SK-N-SH treated with all-trans-retinoic acid at 6 μM for 48 hours (cell line): ENCODE results near the gene RAB8A.

ENCODE experiments used
- ATAC-seq: fragments of 200-7000 bp; cut with Tn5 transposase; 3 replicates; pipeline ENCODE4 v1.9.1; 2020; ENCODE audit warnings: mild to moderate bottlenecking, moderate library complexity
- ARNTL ChIP-seq: fragments of 450-650 bp; formaldehyde crosslinking; IDR thresholded peaks from 2 replicates; pipeline ENCODE4 v1.5.0; 2020; ENCODE audit warnings: low read depth, mild to moderate bottlenecking, moderate library complexity, borderline replicate concordance
- BACH2 ChIP-seq: fragments of 250-450 bp; sonication (Bioruptor Pico); IDR thresholded peaks from 2 replicates; pipeline ENCODE4 v1.9.0; 2021; ENCODE audit warnings: mild to moderate bottlenecking, borderline replicate concordance
- CREB5 ChIP-seq: fragments of 250-450 bp; sonication (Bioruptor Pico); IDR thresholded peaks from 2 replicates; pipeline ENCODE4 v1.5.1; 2020; ENCODE audit warnings: low read depth, mild to moderate bottlenecking, moderate library complexity
- CSDC2 ChIP-seq: fragments of 250-450 bp; sonication (Bioruptor Pico); IDR thresholded peaks from 2 replicates; pipeline ENCODE4 v1.5.0; 2020; ENCODE audit warnings: mild to moderate bottlenecking, moderate library complexity
- ESRRG ChIP-seq: fragments of 250-450 bp; sonication (Bioruptor Pico); IDR thresholded peaks from 2 replicates; pipeline ENCODE4 v1.6.1; 2021; ENCODE audit warnings: mild to moderate bottlenecking
- GLIS3 ChIP-seq: fragments of 250-450 bp; sonication (Bioruptor Pico); IDR thresholded peaks from 2 replicates; pipeline ENCODE4 v1.5.0; 2020; ENCODE audit warnings: mild to moderate bottlenecking, moderate library complexity
- ISL1 ChIP-seq: fragments of 250-450 bp; sonication (Bioruptor Pico); IDR thresholded peaks from 2 replicates; pipeline ENCODE4 v2.1.2; 2022; ENCODE audit warnings: mild to moderate bottlenecking, moderate library complexity
- OSR1 ChIP-seq: fragments of 250-450 bp; sonication (Bioruptor Pico); IDR thresholded peaks from 2 replicates; pipeline ENCODE4 v1.8.0; 2022; ENCODE audit warnings: moderate library complexity, mild to moderate bottlenecking, inconsistent platforms
- PATZ1 ChIP-seq: fragments of 250-450 bp; sonication (Bioruptor Pico); IDR thresholded peaks from 2 replicates; pipeline ENCODE4 v1.8.0; 2020; ENCODE audit warnings: mild to moderate bottlenecking, moderate library complexity, borderline replicate concordance
- POU6F1 ChIP-seq: fragments of 250-450 bp; sonication (Bioruptor Pico); IDR thresholded peaks from 2 replicates; pipeline ENCODE4 v1.8.0; 2021; ENCODE audit warnings: low read depth, mild to moderate bottlenecking, moderate library complexity, borderline replicate concordance
- PPARA ChIP-seq: fragments of 250-450 bp; sonication (Bioruptor Pico); IDR thresholded peaks from 2 replicates; pipeline ENCODE4 v1.5.0; 2020; ENCODE audit warnings: mild to moderate bottlenecking, borderline replicate concordance
- RARB ChIP-seq: fragments of 250-450 bp; sonication (Bioruptor Pico); IDR thresholded peaks from 2 replicates; pipeline ENCODE4 v1.8.0; 2021; ENCODE audit warnings: mild to moderate bottlenecking, moderate library complexity
- SNAI2 ChIP-seq: fragments of 250-450 bp; sonication (Bioruptor Pico); IDR thresholded peaks from 2 replicates; pipeline ENCODE4 v1.5.0; 2020; ENCODE audit warnings: mild to moderate bottlenecking, moderate library complexity
- TCF4 ChIP-seq: fragments of 250-450 bp; sonication (Bioruptor Pico); IDR thresholded peaks from 2 replicates; pipeline ENCODE4 v1.8.0; 2021; ENCODE audit warnings: mild to moderate bottlenecking, moderate library complexity, borderline replicate concordance
- TOX ChIP-seq: fragments of 250-450 bp; sonication (Bioruptor Pico); IDR thresholded peaks from 2 replicates; pipeline ENCODE4 v1.8.0; 2021; ENCODE audit warnings: mild to moderate bottlenecking, moderate library complexity, borderline replicate concordance
- ZC3H10 ChIP-seq: fragments of 250-450 bp; sonication (Bioruptor Pico); IDR thresholded peaks from 2 replicates; pipeline ENCODE4 v1.5.1; 2021; ENCODE audit warnings: mild to moderate bottlenecking, moderate library complexity
- ZFP3 ChIP-seq: fragments of 250-450 bp; sonication (Bioruptor Pico); IDR thresholded peaks from 2 replicates; pipeline ENCODE4 v1.5.0; 2020; ENCODE audit warnings: mild to moderate bottlenecking, moderate library complexity
- ZFP30 ChIP-seq: fragments of 450-650 bp; formaldehyde crosslinking; IDR thresholded peaks from 2 replicates; pipeline ENCODE4 v1.5.0; 2022; ENCODE audit warnings: mild to moderate bottlenecking, moderate library complexity
- ZNF565 ChIP-seq: fragments of 450-650 bp; formaldehyde crosslinking; conservative IDR thresholded peaks from 2 replicates; pipeline ENCODE4 v1.5.0; 2020; ENCODE audit warnings: low read depth, mild to moderate bottlenecking, moderate library complexity
- ZNF70 ChIP-seq: fragments of 450-650 bp; formaldehyde crosslinking; IDR thresholded peaks from 2 replicates; pipeline ENCODE4 v1.5.0; 2020; ENCODE audit warnings: mild to moderate bottlenecking, moderate library complexity
- ZNF8 ChIP-seq: fragments of 450-650 bp; formaldehyde crosslinking; IDR thresholded peaks from 2 replicates; pipeline ENCODE4 v1.5.0; 2020; ENCODE audit warnings: mild to moderate bottlenecking, moderate library complexity
- TF ChIP-seq, protein P1 (sequence below): fragments of 250-450 bp; sonication (Bioruptor Pico); IDR thresholded peaks from 2 replicates; pipeline ENCODE4 v1.5.1; 2021; ENCODE audit warnings: mild to moderate bottlenecking, moderate library complexity

The RAB8A gene

GRCh38 chr19:16127776-16128371 is 16.2 kb downstream of the RAB8A start:
- ATAC-seq, result no peak
- TF ChIP-seq ZFP30 (CRISPR knock-in tag) (no peak), TOX (CRISPR knock-in tag) (no peak), ZC3H10 (CRISPR knock-in tag) (no peak), BACH2 (no peak), RARB (CRISPR knock-in tag) (no peak), ARNTL (CRISPR knock-in tag) (no peak), ZNF8 (CRISPR knock-in tag) (no peak)

DNA sequence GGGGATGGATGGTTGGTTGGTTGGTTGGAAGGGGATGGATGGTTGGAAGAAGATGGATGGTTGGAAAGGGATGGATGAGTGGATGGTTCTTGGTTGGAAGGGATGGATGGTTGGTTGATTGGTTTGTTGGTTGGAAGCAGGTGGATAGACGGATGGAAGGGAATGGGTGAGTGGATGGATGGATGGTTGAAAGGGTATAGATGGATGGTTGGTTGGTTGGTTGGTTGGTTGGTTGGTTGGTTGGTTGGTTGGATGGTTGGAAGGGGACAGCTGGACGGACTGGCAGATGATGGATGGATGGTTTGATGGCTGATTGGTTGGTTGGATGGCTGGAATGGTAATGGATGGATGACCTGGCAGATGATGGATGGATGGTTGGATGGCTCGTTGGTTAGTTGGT is 20.0 kb downstream of the RAB8A start:
- no peak for TF ChIP-seq BACH2
- ATAC-seq, result no peak

DNA sequence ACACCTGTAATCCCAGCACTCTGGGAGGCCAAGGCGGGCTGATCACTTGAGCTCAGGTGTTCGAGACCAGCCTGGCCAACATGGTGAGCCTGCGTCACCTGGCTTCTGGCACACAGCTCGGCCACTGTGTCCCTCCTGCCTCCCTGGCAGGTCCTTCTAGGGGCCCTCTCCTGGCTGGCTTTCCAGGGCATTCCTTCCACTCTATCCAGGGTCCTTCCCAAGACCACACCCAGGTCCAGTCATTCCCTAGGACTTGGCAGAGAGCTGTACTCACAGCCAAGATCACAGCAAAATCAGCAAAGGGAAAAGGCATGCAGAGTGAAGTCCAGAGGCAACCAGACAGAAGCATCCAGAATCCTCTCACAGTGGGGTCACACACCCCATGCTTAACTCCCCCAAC is 22.1 kb downstream of the RAB8A start:
- TF ChIP-seq ARNTL (CRISPR knock-in tag) (no peak), CSDC2 (CRISPR knock-in tag) (no peak), GLIS3 (CRISPR knock-in tag) (no peak), ISL1 (CRISPR knock-in tag) (no peak), CREB5 (no peak), ZFP30 (CRISPR knock-in tag) (no peak), TCF4 (CRISPR knock-in tag) (no peak), BACH2 (no peak), ZFP3 (CRISPR knock-in tag) (no peak)
- TF ChIP-seq, protein P1, sequence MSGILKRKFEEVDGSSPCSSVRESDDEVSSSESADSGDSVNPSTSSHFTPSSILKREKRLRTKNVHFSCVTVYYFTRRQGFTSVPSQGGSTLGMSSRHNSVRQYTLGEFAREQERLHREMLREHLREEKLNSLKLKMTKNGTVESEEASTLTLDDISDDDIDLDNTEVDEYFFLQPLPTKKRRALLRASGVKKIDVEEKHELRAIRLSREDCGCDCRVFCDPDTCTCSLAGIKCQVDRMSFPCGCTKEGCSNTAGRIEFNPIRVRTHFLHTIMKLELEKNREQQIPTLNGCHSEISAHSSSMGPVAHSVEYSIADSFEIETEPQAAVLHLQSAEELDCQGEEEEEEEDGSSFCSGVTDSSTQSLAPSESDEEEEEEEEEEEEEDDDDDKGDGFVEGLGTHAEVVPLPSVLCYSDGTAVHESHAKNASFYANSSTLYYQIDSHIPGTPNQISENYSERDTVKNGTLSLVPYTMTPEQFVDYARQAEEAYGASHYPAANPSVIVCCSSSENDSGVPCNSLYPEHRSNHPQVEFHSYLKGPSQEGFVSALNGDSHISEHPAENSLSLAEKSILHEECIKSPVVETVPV (CRISPR knock-in tag), result no peak

GRCh38 chr19:16134510-16134909 is 22.8 kb downstream of the RAB8A start:
- no peak for ATAC-seq
- TF ChIP-seq TOX (CRISPR knock-in tag), result no peak
- no peak for TF ChIP-seq ZFP3 (CRISPR knock-in tag)
- no peak for TF ChIP-seq POU6F1
- TF ChIP-seq ZNF70 (CRISPR knock-in tag), result no peak
- TF ChIP-seq CREB5, result no peak
- no peak for TF ChIP-seq ARNTL (CRISPR knock-in tag)

More for the DNA sequence above, 22.1 kb downstream of the RAB8A start:
- no peak for ATAC-seq

DNA sequence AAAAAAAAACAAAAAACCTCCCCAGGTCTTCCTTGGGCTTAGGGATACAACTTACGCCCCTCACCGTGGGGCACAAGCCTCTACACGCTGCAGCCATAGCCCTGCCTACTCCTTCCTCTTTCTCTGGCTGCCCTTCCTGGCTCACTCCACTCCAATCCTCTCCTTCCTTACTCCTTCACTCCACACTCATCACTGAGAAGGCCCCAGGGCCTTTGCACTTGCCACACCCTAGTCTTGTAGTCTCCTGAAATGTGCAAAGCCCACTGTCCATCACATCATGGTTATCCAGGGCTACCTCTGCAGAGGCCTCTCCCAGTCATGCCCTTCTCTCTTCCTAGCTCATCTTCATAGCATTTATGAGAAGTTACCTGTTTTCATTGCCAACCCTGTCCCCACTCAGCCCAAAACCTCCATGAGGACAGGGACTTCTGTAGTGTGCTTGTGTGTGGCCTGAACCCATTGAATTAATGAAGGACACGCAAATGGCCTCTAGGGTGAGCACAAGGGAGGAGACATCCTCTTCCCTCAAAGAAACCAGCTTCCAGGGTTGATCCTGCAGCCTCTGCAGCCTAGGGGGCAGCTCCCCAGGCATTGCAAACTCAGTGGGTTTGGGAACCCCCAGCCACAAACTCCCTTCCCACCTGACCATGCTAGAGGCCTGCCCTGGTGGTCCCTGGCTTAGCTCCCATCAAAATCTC is 23.9 kb downstream of the RAB8A start:
- TF ChIP-seq ZFP3 (CRISPR knock-in tag), result no peak
- TF ChIP-seq CSDC2 (CRISPR knock-in tag), result no peak
- TF ChIP-seq PPARA (CRISPR knock-in tag), result no peak
- TF ChIP-seq TCF4 (CRISPR knock-in tag), result no peak
- no peak for TF ChIP-seq ZFP30 (CRISPR knock-in tag)
- no peak for TF ChIP-seq BACH2
- no peak for TF ChIP-seq TOX (CRISPR knock-in tag)
- no peak for TF ChIP-seq ZNF8 (CRISPR knock-in tag)
- TF ChIP-seq ARNTL (CRISPR knock-in tag), result no peak
- no peak for TF ChIP-seq OSR1 (CRISPR knock-in tag)
- no peak for TF ChIP-seq PATZ1 (CRISPR knock-in tag)
- no peak for TF ChIP-seq ZNF565 (CRISPR knock-in tag)
- no peak for TF ChIP-seq GLIS3 (CRISPR knock-in tag)
- no peak for TF ChIP-seq SNAI2 (CRISPR knock-in tag)
- no peak for TF ChIP-seq ISL1 (CRISPR knock-in tag)
- TF ChIP-seq CREB5, result no peak
- no peak for TF ChIP-seq ESRRG
- TF ChIP-seq, all 23 proteins: peak for 0
- ATAC-seq, result peak; percentile 27; the same call in 2 of the 3 replicates
